Stomach (tissue), 9 donors: ENCODE data around the gene KIAA0930. TPM values are rescaled to one million over a fixed set of nuclear protein-coding genes. Genes with fewer than 3 reads are reported as not detected.

ENCODE experiments used
- DNase-seq, 2 donors: peaks; one replicate each; pipeline versions ENCODE4 v3.0.0 to v3.0.0-alpha.2; 2013 to 2019
- H3K27ac ChIP-seq, 5 donors: fragments of 200-600 bp in 4 of 5; sonication (generic) in 4 of 5; one replicate each; pipeline ENCODE4 v1.5.1; 2013 to 2019; ENCODE audit warnings: mild to moderate bottlenecking in 1 of 5, moderate library complexity in 1 of 5
- H3K27me3 ChIP-seq, 3 donors: fragments of 200-600 bp; sonication (generic); one replicate each; pipeline ENCODE4 v1.5.1; 2017 to 2019; ENCODE audit warnings: mixed run types in 1 of 3
- H3K36me3 ChIP-seq, 4 donors: fragments of 200-600 bp; sonication (generic); 1 replicate in 3 of 4; 2 replicates in 1 of 4; pipeline ENCODE4 v1.5.1; 2016 to 2019
- H3K4me1 ChIP-seq, 4 donors: fragments of 200-600 bp; sonication (generic); one replicate each; pipeline ENCODE4 v1.5.1; 2016 to 2019
- H3K4me3 ChIP-seq, 4 donors: fragments of 200-600 bp; sonication (generic) in 3 of 4; one replicate each; pipeline ENCODE4 v1.5.1; 2016 to 2019; ENCODE audit warnings: mild to moderate bottlenecking in 1 of 4
- H3K9me3 ChIP-seq, 4 donors: fragments of 200-600 bp; sonication (generic); one replicate each; pipeline ENCODE4 v1.5.1; 2016 to 2019
- CTCF ChIP-seq, 7 experiments: fragments of 450-650 bp in 4 of 7; fragments of 200-600 bp in 3 of 7; sonication (generic) in 3 of 7; IDR thresholded peaks; one replicate each; pipeline ENCODE4 v1.5.1; 2016 to 2019; ENCODE audit warnings: antibody characterized with exemption in 7 of 7, control low read depth in 2 of 7, mild to moderate bottlenecking in 1 of 7
- EP300 ChIP-seq: sonication (generic); formaldehyde crosslinking; IDR thresholded peaks from one replicate; pipeline ENCODE4 v1.6.1; 2017; ENCODE audit warnings: antibody characterized with exemption
- POLR2A ChIP-seq, 4 donors: fragments of 450-650 bp; IDR thresholded peaks; one replicate each; pipeline ENCODE4 v1.6.1; 2016; ENCODE audit warnings: antibody characterized with exemption in 4 of 4, control low read depth in 2 of 4, mild to moderate bottlenecking in 1 of 4, moderate library complexity in 1 of 4
- POLR2AphosphoS5 ChIP-seq, 3 donors: sonication (generic); formaldehyde crosslinking; IDR thresholded peaks; one replicate each; pipeline ENCODE4 v1.6.1; 2016; ENCODE audit warnings: antibody characterized with exemption in 3 of 3
- WGBS, 5 donors: extraction: QIAGEN DNeasy Blood & Tissue Kit in 3 of 5; methylation state at CpG; one replicate each; pipeline versions ENCODE4 v1.1.5 to v1.1.7; 2013 to 2018; 5-methylcytosine and 5-hydroxymethylcytosine counted together
- intact Hi-C: fragments of 100-400 bp; cut with DNase I; formaldehyde crosslinking; loops from one replicate; pipeline ENCODE4 v1.15.1; 2023; ENCODE audit warnings: low total_unique reads
- polyA plus RNA-seq, 3 donors: library from polyadenylated mRNA; stranded (reverse); fragments of 200-250 nt; gene quantifications; one replicate each; pipeline ENCODE4 v1.2.3, GENCODE V29; 2013
- total RNA-seq, 5 donors: library from RNA; depleted of rRNA; stranded (reverse); fragments of >200 nt; gene quantifications; one replicate each; pipeline versions ENCODE4 v1.1.0 to v1.2.3, GENCODE V29; 2014 to 2016
- donor health status: healthy with polysubstance abuse.
- donor health status: Bipolar disorder and iron deficiency.
- donor health status: healthy.

Gene KIAA0930
- total and polyA plus RNA-seq, 8 donors = 7.1 to 42.3 (median 18.4) TPM

- Histone ChIP-seq H3K4me1 (peaks cover 14 to 41% (median 21%) of the 10 kb centered on the region in 4 donors), H3K9me3 (no peaks in the 10 kb centered on the region), H3K27ac (no peak overlapping the region), H3K36me3 (peaks cover 5 to 31% (median 24%) of the 10 kb centered on the region in 4 donors), H3K27me3 (no peaks in the 10 kb centered on the region), H3K4me3 (no peak overlapping the region)
- TF ChIP-seq CTCF (IDR thresholded peaks at IDR 0.05) = no peak
- no peak for TF ChIP-seq POLR2A (IDR thresholded peaks at IDR 0.05)
- peak in 1 of 3 donors; percentile 31 for TF ChIP-seq POLR2AphosphoS5 (IDR thresholded peaks at IDR 0.05)
- no peak for DNase-seq
- intact Hi-C loops = no loop called here
- 80 to 89% (median 86%) methylated on average over 3 of the region's 3 CpGs for WGBS, 5 donors
These were observed 86.3 kb downstream of the KIAA0930 start for GRCh38 chr22:45154383-45154782.

- WGBS, 5 donors = 81 to 93% (median 89%) methylated on average over 6 of the region's 6 CpGs
These were observed 89.2 kb downstream of the KIAA0930 start for GRCh38 chr22:45151503-45151902.

DNA sequence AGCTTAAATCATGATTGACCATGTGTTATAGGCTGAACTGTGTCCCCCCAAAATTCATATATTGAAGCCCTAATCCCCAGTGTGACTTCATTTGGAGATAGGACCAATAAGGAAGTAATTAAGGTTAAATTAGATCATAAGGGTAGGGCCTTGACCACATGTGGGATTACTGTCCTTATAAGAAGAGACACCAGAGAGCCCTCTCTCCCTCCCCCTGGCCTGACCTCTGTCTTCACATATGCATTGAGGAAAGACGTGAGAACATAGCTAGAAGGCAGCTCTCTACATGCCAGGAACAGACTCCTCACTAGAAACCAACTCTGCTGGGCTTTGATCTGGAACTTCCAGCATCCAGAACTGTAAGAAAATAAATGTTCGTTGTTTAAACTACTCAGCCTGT lies 90.6 kb downstream of the KIAA0930 start:
- intact Hi-C loops = no loop called here
- no peak for TF ChIP-seq CTCF (IDR thresholded peaks at IDR 0.05)
- TF ChIP-seq POLR2AphosphoS5 (IDR thresholded peaks at IDR 0.05) = no peak
- no peak for DNase-seq
- 41 to 88% (median 78%) methylated on average over 2 of the region's 2 CpGs for WGBS, 5 donors
- Histone ChIP-seq H3K27me3 (no peaks in the 10 kb centered on the region), H3K27ac (no peak overlapping the region), H3K9me3 (no peaks in the 10 kb centered on the region), H3K4me3 (no peak overlapping the region), H3K36me3 (peaks cover 0 to 20% (median 7%) of the 10 kb centered on the region in 4 donors), H3K4me1 (peaks cover 0 to 6% (median 1%) of the 10 kb centered on the region in 4 donors)

More at GRCh38 chr22:45151503-45151902, 89.2 kb downstream of the KIAA0930 start:
- H3K9me3 ChIP-seq = no peaks in the 10 kb centered on the region
- intact Hi-C loops = no loop called here
- H3K36me3 ChIP-seq = peaks cover 0 to 24% (median 10%) of the 10 kb centered on the region in 4 donors
- DNase-seq = no peak
- H3K27ac ChIP-seq = no peak overlapping the region
- no peaks in the 10 kb centered on the region for H3K27me3 ChIP-seq
- peaks cover 0 to 14% (median 1%) of the 10 kb centered on the region in 4 donors for H3K4me1 ChIP-seq
- H3K4me3 ChIP-seq = no peak overlapping the region
- TF ChIP-seq CTCF (IDR thresholded peaks at IDR 0.05) = no peak
- no peak for TF ChIP-seq POLR2AphosphoS5 (IDR thresholded peaks at IDR 0.05)
- TF ChIP-seq EP300 = no peak
- no peak for TF ChIP-seq POLR2A (IDR thresholded peaks at IDR 0.05)

DNA sequence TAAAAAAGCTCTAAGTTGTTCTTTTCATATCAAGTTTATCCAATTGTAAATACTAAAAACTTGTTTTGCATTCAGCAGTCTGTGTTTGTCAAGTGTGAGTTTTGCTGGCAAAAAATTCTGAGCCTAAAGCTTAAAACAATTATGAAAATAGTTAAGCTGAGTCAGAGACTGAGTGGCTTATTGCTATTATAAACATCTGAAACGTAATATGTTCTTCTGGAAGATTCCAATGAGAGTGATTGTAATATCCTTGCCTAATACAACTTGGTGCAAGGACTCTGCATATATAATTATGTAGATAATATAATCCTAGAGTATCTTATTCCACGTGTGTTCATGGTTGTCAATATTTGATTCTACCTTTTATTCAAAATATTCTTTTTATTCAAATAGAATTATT lies 91.0 kb downstream of the KIAA0930 start:
- no peaks in the 10 kb centered on the region for H3K27me3 ChIP-seq
- peaks cover 0 to 3% (median under 1%) of the 10 kb centered on the region in 4 donors for H3K4me1 ChIP-seq
- no peak overlapping the region for H3K27ac ChIP-seq
- TF ChIP-seq EP300 (no peak), POLR2AphosphoS5 (IDR thresholded peaks at IDR 0.05) (no peak), CTCF (IDR thresholded peaks at IDR 0.05) (no peak), POLR2A (IDR thresholded peaks at IDR 0.05) (no peak)
- intact Hi-C loops = no loop called here
- no peaks in the 10 kb centered on the region for H3K9me3 ChIP-seq
- DNase-seq = no peak
- WGBS, 5 donors = 27 to 60% (median 38%) methylated on average over 2 of the region's 2 CpGs
- H3K4me3 ChIP-seq = no peak overlapping the region
- H3K36me3 ChIP-seq = peaks cover 0 to 20% (median 7%) of the 10 kb centered on the region in 4 donors
